ENCODE measurements around the gene LKAAEAR1.
"Not testable (repeated sequence)": the region's sequence is repeated elsewhere in the genome, so short reads cannot be mapped to it uniquely, and the experiment has no call there.

Gene LKAAEAR1

GRCh38 chr20:64100946-64101688 is 16.9 kb upstream of the LKAAEAR1 start:
- intact Hi-C loops (cut with DNase I) = no loop called here
- peak in 16 of 42 donors; percentile 0 to 29 (median 6) for DNase-seq

- intact Hi-C loops (cut with DNase I) = no loop called here
- peak in 12 of 42 donors; percentile 3 to 36 (median 14) for DNase-seq
Observed at GRCh38 chr20:64100566-64100888, 16.3 kb upstream of the LKAAEAR1 start.

- DNase-seq = peak in 10 of 42 donors; percentile 2 to 55 (median 20)
- intact Hi-C loops (cut with DNase I) = no loop called here
Observed at GRCh38 chr20:64099880-64100565, 15.8 kb upstream of the LKAAEAR1 start.

GRCh38 chr20:64099086-64099786 is 15.0 kb upstream of the LKAAEAR1 start:
- intact Hi-C loops (cut with DNase I) = no loop called here

GRCh38 chr20:64098471-64099013 is 14.3 kb upstream of the LKAAEAR1 start:
- DNase-seq = peak in 3 of 42 donors; percentile 1 to 5 (median 1)
- intact Hi-C loops (cut with DNase I) = no loop called here

More at GRCh38 chr20:64099086-64099786, 15.0 kb upstream of the LKAAEAR1 start:
- DNase-seq = peak in 21 of 42 donors; percentile 3 to 76 (median 53)

- intact Hi-C loops (cut with DNase I) = no loop called here
- DNase-seq = no peak
Observed at GRCh38 chr20:64096535-64096934, 12.3 kb upstream of the LKAAEAR1 start.

GRCh38 chr20:64095927-64096326 is 11.7 kb upstream of the LKAAEAR1 start:
- no peak for DNase-seq
- intact Hi-C loops (cut with DNase I) = no loop called here

GRCh38 chr20:64095455-64095854 is 11.3 kb upstream of the LKAAEAR1 start:
- no peak for DNase-seq
- intact Hi-C loops (cut with DNase I) = no loop called here

GRCh38 chr20:64093013-64093503 is 8.9 kb upstream of the LKAAEAR1 start:
- peak in 1 of 42 donors; percentile 0 for DNase-seq
- intact Hi-C loops (cut with DNase I) = no loop called here

GRCh38 chr20:64092258-64093012 is 8.2 kb upstream of the LKAAEAR1 start:
- DNase-seq = peak in 10 of 42 donors; percentile 35 to 66 (median 54)
- intact Hi-C loops (cut with DNase I) = no loop called here

- intact Hi-C loops (cut with DNase I) = no loop called here
- peak in 26 of 42 donors; percentile 34 to 82 (median 63) for DNase-seq
Observed at GRCh38 chr20:64091770-64092169, 7.6 kb upstream of the LKAAEAR1 start.

- intact Hi-C loops (cut with DNase I) = no loop called here
- no peak for DNase-seq
Observed at GRCh38 chr20:64091340-64091739, 7.1 kb upstream of the LKAAEAR1 start.

- intact Hi-C loops (cut with DNase I) = no loop called here
- peak in 39 of 42 donors; percentile 51 to 90 (median 70) for DNase-seq
Observed at GRCh38 chr20:64090165-64090564, 6.0 kb upstream of the LKAAEAR1 start.

- intact Hi-C loops (cut with DNase I); DNase-seq: not testable (repeated sequence)
Observed at GRCh38 chr20:64088586-64088985, 4.4 kb upstream of the LKAAEAR1 start.

- DNase-seq; intact Hi-C loops (cut with DNase I): not testable (repeated sequence)
Observed at GRCh38 chr20:64087226-64087825, 3.1 kb upstream of the LKAAEAR1 start.

- DNase-seq = no peak
- intact Hi-C loops (cut with DNase I) = no loop called here
Observed at GRCh38 chr20:64086801-64087200, 2.6 kb upstream of the LKAAEAR1 start.

GRCh38 chr20:64084685-64085152 is 521 bp upstream of the LKAAEAR1 start:
- no peak for DNase-seq

GRCh38 chr20:64083378-64083803 is 807 bp downstream of the LKAAEAR1 start:
- peak; percentile 32 to 93 (median 82) for DNase-seq
- intact Hi-C loops (cut with DNase I) = no loop called here

More at GRCh38 chr20:64084685-64085152, 521 bp upstream of the LKAAEAR1 start:
- intact Hi-C loops (cut with DNase I) = no loop called here
